ENCODE data around the gene GDF11.

GDF11 gene

DNA sequence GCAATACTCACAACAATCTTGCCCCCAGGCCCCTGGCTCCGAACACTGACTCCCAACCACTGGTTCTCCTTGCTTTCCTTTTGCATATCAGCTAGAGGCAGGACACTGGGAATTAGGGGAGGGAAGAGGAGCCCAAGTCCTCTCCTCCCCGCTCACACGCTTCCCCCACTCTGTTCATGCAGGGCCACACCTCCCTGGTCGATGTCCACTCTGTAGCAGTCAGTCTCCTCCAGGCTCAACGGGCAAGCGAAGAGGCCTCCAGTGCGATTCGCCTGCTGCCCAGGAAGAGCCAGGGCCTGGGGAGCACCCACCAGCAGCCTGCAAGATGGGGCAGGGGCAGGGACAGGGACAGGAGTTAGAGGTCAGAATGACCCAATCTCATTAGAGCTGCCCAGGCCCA, 40.1 kb upstream of the GDF11 start:
- in situ Hi-C loops (cut with HindIII; ENCODE audit: low sequenced_read_pairs), result no loop called here
- no peak overlapping the region for H3K4me3 ChIP-seq (ENCODE audit: low read depth, low read length)
- no peak for DNase-seq (ENCODE audit: low read depth, low spot score)
- no peak for TF ChIP-seq CTCF (IDR thresholded peaks at IDR 0.05; ENCODE audit: low read depth, low read length)

DNA sequence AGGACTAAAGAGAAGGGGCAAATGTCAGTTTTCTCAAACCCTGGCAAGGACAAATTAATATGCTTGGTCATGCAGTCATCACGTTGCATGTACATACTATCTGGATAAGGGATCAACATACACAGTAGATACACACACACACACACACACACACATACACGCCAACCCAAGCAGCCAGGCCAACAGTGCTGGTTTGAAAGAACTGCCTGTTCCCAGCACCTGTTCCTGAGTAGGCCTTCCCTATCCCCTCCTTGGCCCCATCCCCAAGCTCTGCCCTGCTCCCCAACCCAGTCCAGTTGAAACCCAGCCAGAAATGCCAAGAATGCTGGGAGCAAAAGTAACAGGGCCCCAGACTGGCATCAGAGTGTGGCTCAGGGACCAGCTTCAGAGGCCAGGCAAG, 39.6 kb upstream of the GDF11 start:
- in situ Hi-C loops (cut with HindIII; ENCODE audit: low sequenced_read_pairs), result no loop called here

DNA sequence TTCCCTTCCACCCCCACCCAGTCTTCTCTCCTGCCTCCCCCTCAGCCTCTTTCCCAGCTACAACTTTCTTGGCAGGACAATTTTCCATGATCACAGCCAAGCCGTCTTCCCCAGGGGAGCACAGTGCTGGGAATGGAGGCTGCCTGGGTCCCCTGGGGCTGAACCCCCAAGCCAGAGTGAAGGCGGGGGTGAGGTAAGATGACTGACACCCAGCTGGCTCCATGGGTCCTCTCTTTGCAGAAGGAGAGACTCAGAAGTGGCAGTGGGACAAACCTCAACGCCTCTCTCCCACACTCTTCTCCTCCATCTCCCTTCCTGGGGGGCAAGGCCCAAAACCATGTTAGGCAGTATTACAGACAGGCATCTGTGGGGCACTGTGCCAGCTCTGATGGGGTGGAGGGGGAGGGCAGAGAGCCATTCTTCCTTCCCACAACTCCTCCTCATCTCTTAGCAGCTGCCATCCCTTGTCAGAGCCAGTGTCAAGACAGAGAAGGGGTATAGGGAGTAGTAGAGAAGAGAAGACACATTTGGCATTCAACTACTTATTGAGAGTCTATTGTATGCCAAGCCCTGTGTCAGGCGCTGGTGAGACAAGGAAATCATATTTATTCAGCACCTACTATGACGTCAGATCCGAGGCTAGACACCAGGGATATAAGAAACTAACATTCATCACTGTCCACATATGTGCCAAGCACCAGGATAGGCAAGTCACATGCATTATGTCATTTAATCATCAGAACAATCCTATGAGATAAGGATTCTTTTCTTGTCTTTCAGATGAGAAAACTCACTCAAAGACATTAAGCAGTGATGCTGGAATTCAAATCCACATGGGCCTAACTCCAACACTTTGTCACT, 38.8 kb upstream of the GDF11 start:
- no peak overlapping the region for H3K4me3 ChIP-seq (ENCODE audit: low read depth, low read length)
- no peak for TF ChIP-seq CTCF (IDR thresholded peaks at IDR 0.05; ENCODE audit: low read depth, low read length)

More for the DNA sequence above, 39.6 kb upstream of the GDF11 start:
- no peak for DNase-seq (ENCODE audit: low read depth, low spot score)
- no peak overlapping the region for H3K4me3 ChIP-seq (ENCODE audit: low read depth, low read length)
- no peak for TF ChIP-seq CTCF (IDR thresholded peaks at IDR 0.05; ENCODE audit: low read depth, low read length)

DNA sequence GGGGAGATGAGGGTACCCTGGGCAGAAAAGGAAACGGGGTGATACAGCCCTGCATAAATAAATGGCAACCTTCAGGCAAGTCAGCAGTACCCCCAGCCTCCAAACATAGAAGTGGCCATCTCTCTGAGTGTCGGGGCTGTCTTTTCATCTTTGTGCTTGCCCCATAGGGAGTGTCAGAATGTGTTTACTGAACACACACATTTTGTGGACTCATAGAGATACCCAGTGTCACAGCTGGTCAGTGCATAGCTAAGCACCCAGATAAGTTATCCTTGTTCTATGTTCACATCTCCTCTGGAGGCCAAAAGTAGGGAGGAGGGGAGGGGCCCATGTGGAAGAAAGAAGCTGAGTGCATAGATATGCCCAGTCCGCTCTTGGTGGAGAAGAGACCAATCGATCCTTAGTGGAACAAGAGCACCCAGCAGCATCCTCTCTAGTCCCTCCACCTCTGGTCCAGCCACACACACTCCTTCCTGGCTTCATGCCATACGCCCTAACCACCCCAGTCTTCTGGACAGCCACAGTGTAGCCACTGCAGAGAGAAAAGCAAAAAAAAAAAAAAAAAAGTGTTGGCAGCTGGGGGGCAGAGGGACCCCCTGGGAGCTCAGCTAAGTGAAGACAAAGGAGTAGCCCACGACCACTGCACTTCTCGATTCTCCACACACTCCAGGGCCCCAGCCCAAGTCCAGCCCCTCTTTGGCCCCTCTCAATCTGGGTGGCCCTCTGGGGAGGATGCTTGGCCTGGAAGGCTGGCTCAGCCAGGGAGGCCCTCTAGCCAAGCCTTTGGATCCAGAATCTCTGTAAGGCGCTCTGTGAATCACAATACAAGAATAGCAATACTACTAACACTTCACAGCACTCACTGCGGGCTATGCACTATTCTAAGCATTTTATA, 37.9 kb upstream of the GDF11 start:
- in situ Hi-C loops (cut with HindIII; ENCODE audit: low sequenced_read_pairs), result no loop called here
- TF ChIP-seq CTCF (IDR thresholded peaks at IDR 0.05; ENCODE audit: low read depth, low read length), result no peak
- no peak for DNase-seq (ENCODE audit: low read depth, low spot score)
- no peak overlapping the region for H3K4me3 ChIP-seq (ENCODE audit: low read depth, low read length)

More for the DNA sequence above, 38.8 kb upstream of the GDF11 start:
- no peak for DNase-seq (ENCODE audit: low read depth, low spot score)
- in situ Hi-C loops (cut with HindIII; ENCODE audit: low sequenced_read_pairs), result no loop called here

DNA sequence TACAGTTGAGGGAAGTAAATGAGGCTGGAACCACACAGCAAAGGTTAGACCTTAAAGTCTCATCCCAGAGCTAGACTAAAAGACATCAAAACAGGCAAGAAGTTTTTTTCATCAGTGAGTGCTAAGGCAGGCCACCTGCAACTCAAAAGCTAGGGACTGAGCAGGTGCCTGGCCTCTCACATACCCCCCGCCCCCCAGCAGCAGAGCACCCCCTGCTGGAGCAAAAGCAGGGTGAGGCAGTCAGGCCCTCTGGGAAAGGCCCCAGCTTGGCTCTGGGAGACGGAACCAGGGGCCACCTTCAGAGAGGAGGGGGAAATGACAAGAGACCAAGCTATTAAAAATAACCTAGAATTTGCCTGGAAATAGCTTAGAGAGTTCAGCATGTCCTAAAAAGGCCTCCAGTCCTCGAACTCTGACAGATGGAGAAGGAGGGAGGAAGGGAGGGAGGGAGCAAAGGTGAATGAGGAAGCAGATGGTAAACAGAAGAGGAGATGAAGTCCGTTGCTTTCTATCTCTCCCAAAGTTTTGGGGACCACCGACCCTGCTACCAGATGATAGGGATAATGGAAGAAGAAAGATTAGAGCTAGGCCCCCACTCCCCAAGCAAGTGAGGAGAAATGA, 37.0 kb upstream of the GDF11 start:
- in situ Hi-C loops (cut with HindIII; ENCODE audit: low sequenced_read_pairs), result no loop called here
- no peak for DNase-seq (ENCODE audit: low read depth, low spot score)
- peak overlapping the region; percentile 53 for H3K4me3 ChIP-seq (ENCODE audit: low read depth, low read length)
- TF ChIP-seq CTCF (IDR thresholded peaks at IDR 0.05; ENCODE audit: low read depth, low read length), result peak; percentile 35

DNA sequence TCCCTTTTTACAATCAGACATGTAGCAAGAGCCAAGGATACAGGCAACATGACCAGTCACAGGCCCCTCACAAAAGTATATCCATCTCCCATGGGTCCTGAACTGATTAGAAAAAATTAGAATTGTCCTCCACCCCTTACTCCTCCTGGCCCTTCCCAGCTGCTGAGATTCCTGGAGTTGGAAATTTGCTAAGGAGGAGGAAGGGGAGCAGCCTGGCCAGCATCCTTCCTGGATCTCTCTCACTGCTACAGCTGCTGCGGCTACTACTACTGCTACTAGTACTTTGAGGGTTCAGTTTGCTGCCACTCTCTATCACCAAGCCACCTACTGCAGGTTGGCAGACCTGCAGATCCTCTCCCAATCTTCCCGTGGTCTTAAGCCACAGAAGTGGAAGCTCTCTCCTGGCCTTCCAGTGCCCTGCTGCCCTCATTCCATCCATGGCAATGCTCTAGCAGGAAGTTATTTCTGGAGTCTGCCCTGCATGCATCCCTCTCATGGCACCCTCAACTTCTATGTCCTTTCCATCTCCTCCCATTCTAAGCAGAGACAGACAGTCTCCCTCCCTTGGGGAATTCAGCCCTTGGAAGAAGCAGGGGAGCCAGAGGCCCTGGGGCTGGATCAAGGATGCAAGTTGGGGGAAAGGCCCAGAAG, 36.2 kb upstream of the GDF11 start:
- no peak for DNase-seq (ENCODE audit: low read depth, low spot score)
- TF ChIP-seq CTCF (IDR thresholded peaks at IDR 0.05; ENCODE audit: low read depth, low read length), result no peak
- in situ Hi-C loops (cut with HindIII; ENCODE audit: low sequenced_read_pairs), result no loop called here
- H3K4me3 ChIP-seq (ENCODE audit: low read depth, low read length), result peak overlapping the region; percentile 53

Data from astrocyte of the spinal cord (primary cell).